NCI-H2171 treated with DMSO at 0.1 percent for 48 hours (cell line): ENCODE measurements around the gene CXCL16.

ENCODE experiments used
- DNase-seq: peaks from one replicate; lab custom pipeline; 2025; lab: John Stamatoyannopoulos, UW

The CXCL16 gene

DNA sequence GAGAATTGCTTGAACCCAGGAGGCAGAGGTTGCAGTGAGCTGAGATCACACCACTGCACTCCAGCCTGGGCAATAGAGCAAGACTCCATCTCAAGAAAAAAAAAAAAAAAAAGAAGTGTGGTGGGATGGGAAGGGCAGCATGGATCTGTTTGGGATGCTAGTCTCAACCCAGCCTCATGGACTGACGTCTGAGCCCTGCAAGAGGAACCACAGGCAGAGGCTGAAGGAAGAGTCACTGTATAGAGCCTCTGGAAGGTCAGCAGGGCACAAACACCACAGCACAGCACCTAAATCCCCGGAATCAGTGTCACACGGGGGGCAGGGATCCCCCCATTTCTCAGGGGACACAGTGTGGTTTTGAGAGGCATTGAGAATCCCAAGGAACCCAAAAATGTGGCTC, 10.9 kb upstream of the CXCL16 start:
- DNase-seq: no peak

DNA sequence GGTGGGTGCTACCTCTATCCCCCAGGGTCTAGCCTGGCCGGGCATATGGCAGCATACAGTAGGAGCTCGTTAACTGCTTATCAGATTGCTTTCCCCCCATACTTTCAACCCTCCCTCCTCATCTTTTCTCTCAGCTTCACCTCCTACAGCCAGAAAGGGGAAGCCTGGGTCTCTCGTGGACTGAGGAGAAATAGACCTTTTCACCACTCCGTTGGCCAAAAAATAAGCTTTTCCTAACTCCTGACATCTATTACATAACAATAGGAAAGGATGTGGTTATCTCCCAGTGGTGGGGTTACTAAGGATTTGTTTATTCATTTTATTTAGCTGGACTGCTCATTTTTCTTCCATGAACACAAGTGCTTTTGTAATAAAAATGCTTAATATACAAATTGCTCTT, 9.0 kb upstream of the CXCL16 start:
- no peak for DNase-seq

GRCh38 chr17:4747847-4748246, 8.1 kb upstream of the CXCL16 start:
- no peak for DNase-seq

- DNase-seq: no peak
Measured at GRCh38 chr17:4744999-4745969, 5.6 kb upstream of the CXCL16 start.

DNA sequence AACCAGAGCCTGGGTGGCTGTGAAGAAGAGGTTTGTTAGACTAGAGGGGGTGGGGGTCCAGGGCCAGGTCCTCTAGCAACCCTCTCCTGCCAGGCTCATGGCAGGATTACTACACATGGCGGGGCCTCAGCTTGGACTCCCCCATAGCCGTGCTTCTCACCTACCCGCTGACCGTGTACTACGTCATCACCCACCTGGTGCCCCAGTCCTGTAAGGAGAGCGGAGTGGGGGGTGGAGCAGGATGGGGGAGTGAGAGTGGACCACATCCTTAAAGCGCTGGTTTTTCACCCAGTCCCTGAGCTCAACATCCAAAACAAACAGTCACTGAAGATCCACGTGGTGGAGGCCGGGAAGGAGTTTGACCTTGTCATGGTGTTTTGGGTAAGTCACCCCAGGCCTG, 4.2 kb upstream of the CXCL16 start:
- no peak for DNase-seq

DNA sequence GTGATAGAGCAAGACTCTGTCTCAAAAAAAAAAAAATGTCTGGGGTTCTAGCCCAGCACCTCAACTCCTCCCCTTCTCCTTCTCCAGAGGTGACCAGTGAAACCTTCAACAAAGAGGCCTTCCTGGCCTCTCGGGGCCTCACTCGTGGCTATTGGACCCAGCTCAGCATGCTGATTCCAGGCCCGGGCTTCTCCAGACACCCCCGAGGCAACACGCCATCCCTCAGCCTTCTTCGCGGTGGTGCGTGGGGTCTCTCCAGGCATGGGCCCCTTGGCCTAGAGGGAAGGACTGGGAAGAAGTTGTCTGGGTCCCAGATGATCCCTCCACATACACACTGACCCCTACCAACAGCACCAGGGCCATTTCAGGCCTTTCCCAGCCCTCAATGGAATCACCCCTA, 3.5 kb upstream of the CXCL16 start:
- no peak for DNase-seq

- DNase-seq: no peak
Measured at GRCh38 chr17:4742629-4743028, 2.9 kb upstream of the CXCL16 start.

DNA sequence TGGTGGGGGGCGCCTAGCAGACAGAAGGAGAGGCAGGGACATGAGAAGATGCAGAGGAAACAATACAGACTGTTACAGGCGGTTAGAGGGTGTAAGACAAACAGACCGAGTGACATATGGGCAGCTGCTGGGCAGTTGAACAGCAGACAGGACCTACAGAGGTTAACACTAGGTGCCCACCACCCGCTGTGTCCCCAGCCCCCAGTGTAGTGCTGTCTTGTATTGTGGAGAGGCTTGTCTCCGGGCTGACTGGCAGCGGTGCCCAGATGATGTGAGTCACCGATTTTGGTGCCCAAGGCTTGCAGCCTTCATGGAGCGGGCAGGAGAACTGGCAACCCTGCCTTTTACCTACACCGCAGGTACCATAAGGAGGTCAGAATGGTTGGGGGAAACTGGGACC, 2.4 kb upstream of the CXCL16 start:
- no peak for DNase-seq

DNA sequence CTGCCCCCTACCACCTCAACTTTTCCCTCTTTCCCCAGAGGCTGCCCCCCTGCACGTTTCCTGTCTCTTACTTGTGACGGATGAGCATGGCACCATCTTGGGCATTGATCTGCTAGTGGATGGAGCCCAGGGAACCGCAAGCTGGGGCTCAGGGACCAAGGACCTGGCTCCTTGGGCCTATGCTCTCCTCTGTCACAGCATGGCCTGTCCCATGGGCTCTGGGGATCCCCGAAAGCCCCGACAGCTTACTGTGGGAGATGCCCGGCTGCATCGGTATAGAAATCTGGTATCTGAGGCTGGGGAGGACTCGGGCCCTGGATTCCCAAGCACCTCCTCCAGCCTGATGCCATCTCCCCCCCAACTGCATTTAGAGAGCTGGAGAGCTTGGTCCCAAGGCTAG, 1.8 kb upstream of the CXCL16 start:
- no peak for DNase-seq

- no peak for DNase-seq
Measured at GRCh38 chr17:4740584-4740983, 856 bp upstream of the CXCL16 start.

- DNase-seq: no peak
Measured at GRCh38 chr17:4740025-4740351, 260 bp upstream of the CXCL16 start.

DNA sequence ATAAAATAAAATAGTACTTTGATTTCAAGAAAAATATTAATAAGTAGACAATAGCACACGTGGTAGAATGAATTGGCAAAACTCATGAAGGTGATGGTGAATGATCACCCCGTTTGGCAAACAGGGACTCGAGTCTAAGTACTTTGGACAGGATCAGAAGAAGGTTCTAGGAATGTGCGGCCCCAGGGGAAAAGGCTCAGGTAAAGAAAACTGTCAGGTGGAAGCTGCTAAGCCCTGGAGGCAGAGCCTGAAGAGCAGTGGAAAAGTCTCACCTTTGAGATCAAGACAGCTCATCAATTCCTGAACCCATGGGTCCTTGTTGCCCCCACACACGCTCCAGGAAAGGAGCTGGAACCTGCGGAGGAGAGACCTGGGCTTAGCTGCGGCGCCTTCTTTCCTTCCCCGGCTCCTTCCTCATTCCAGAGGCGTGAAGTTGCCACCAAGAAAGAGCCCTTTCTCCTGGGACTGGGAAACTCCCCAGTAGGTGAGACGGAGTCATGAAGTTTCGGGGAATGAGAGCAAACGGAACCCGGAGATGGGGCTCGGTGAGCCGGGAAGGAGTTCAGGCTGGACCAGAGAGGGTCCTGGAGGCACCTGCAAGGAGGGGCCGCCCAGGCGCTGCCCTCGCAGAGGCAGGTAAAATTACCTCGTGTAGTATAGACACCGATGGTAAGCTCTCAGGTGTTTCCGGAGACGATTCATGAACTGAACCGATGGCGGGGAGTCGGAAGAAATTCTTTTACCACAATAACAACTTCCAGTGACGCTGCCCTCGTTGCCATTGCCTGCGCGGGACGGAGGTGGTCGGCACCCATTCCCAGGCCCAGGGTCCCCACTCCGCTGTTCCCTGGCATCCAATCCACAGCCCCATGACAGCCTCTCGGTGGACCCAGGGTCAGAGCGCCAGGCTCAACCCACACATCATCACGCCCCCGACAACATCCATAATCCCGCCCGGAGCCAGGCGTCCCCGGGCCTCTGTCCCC, 1.3 kb downstream of the CXCL16 start:
- no peak for DNase-seq

DNA sequence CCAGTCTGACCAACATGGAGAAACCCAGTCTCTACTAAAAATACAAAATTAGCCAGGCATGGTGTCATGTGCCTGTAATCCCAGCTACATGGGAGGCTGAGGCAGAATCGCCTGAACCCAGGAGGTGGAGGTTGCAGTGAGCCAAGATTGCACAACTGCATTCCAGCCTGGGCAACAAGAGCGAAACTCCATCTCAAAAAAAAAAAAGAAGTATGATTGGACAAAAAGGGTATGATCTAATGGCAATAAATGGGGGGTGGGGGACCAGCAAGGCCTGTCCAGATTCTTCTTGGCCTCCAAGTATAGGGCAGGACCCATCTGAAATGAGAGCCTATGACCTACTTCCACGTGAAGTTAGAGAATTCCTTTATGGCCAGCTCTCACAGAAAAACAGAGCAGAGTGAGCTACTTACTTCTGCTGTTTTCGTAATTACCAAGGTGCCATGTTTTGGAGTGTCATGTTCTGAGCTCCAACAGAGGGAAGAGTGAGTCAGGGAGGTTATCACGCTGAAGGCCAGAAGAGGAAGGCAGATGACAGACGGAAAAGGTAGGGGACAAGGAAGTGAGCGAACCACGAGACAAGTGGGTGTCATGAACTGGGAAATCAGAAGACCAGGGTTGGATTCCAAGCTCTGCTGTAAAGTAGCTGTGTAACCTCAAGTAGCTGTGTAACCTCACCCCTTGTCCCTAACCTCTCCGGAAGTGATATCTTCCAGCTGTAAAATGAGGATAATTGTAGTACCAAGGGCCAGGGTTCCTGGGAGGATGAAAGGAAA, 3.7 kb downstream of the CXCL16 start:
- DNase-seq: no peak

GRCh38 chr17:4734857-4735475, 4.8 kb downstream of the CXCL16 start:
- no peak for DNase-seq

DNA sequence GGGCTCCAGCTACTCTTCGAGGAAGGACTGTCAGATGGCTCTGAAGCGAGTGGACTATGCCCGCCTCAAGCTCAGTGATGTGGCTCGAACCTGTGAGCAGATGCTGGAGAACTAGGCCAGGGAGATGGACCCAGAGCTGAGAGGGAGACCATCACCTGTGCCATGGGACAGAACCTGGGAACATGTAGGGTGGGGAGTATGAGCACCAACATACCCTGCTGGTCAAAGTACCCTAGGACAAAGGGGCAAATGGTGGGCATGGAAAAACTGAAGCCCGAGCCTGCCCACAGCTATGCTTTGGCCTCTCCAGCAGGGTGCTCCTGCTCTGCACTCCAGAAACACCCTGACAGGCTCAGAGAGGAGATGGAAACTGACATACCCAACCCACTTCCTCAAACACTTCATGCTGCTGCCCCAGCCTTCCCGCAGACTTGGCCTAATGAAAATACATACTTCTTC, 6.6 kb downstream of the CXCL16 start:
- DNase-seq: no peak

DNA sequence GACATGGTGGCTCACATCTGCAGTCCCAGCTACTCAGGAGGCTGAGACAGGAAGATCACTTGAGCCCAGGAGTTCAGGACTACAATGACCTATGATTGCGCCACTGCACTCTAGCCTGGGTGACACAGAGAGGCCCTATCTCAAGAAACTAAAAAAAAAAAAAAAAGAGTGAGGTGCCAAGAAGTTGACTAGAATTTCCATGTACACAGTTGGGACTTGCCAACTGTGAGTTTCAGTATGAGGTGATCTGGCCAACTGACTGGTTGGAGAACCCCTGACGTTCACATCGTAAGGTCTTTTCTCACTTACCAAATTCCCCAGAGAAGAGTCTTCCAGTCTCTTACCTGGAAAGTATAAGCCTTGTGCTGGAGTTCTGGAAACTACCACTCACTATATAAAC, 11.6 kb downstream of the CXCL16 start:
- DNase-seq: no peak

DNA sequence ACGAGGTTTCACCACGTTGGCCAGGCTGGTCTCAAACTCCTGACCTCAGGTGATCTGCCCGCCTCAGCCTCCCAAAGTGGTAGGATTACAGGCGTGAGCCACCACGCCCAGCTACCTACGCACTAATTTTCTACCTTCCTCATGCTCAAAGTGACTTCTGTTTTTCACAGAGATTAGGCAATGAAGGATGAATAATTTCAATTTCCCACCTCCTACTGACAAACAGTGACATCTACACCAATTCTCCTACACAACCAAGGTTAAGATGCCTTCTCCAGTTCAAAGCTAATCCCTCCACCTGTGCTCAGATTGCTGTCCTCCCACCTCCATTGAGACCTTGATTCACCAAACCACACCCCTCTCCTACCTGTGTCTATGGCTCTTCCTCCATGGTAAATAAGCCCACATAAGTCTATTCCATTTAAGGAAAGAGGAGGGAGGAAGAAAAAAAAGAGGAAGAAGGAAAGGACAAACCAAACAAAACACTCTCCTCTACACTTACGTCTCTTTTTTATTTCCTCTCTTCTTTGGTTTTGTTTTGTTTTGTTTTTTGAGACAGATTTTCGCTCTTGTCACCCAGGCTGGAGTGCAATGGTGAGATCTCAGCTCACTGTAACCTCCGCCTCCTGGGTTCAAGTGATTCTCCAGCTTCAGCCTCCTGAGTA, 13.9 kb downstream of the CXCL16 start:
- no peak for DNase-seq

GRCh38 chr17:4724650-4725049, 15.1 kb downstream of the CXCL16 start:
- no peak for DNase-seq

- no peak for DNase-seq
Measured at GRCh38 chr17:4722678-4723240, 17.0 kb downstream of the CXCL16 start.
